ENCODE data around the gene SMCHD1.

SMCHD1 gene

DNA sequence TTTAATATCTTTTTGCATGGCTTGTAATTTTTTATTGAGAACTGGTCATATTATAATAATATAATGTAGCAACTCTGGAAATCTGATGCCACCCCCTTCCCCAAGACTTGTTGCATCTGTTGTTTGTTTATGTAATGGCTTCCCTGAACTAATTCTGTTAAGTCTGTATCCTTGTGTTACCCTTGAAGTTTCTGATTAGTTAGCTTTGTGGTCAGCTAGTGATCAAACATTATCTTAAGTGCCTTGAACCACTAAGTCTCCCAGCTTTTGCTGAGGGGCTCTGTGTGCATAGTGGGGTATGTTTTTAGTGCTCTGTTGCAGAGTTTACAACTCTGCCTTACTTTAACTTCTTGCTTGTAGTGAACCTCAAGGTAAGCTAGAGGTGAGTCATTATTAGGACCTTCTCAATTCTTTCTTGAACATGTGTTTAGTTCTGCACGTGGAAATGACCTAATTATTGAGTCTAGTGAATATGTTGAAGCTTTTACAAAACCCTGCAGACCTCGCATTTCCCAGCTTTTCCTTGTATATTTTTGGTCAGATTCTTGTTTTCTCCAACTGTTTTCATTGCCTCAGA is 24.8 kb downstream of the SMCHD1 start:
- H3K4me3 ChIP-seq (ENCODE audit: low read depth in 1 of 2, low read length in 2 of 2) = no peak overlapping the region
- no peaks in the 10 kb centered on the region for H3K4me1 ChIP-seq (ENCODE audit: insufficient read depth, low read length)
- H3K79me2 ChIP-seq (ENCODE audit: insufficient read depth, low read length) = peaks cover 95% of the 10 kb centered on the region
- no peak for DNase-seq
- peaks cover 85% of the 10 kb centered on the region for H3K36me3 ChIP-seq (ENCODE audit: insufficient read depth, low read length)
- peak overlapping the region; percentile 11; the same call in 1 of the 2 replicates for H3K27ac ChIP-seq (ENCODE audit: low read length)
- TF ChIP-seq, protein P1, sequence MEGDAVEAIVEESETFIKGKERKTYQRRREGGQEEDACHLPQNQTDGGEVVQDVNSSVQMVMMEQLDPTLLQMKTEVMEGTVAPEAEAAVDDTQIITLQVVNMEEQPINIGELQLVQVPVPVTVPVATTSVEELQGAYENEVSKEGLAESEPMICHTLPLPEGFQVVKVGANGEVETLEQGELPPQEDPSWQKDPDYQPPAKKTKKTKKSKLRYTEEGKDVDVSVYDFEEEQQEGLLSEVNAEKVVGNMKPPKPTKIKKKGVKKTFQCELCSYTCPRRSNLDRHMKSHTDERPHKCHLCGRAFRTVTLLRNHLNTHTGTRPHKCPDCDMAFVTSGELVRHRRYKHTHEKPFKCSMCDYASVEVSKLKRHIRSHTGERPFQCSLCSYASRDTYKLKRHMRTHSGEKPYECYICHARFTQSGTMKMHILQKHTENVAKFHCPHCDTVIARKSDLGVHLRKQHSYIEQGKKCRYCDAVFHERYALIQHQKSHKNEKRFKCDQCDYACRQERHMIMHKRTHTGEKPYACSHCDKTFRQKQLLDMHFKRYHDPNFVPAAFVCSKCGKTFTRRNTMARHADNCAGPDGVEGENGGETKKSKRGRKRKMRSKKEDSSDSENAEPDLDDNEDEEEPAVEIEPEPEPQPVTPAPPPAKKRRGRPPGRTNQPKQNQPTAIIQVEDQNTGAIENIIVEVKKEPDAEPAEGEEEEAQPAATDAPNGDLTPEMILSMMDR (IDR thresholded peaks at IDR 0.05; ENCODE audit: borderline replicate concordance, extremely low read depth, low read length, poor library complexity, severe bottlenecking) = no peak
- no peak for TF ChIP-seq EZH2 (IDR thresholded peaks at IDR 0.05; ENCODE audit: borderline replicate concordance, low read depth, low read length, severe bottlenecking)
- no peaks in the 10 kb centered on the region for H3K27me3 ChIP-seq (ENCODE audit: insufficient read depth, low read length, poor library complexity)
- ATAC-seq (ENCODE audit: insufficient read depth, low read depth) = no peak
- no peak overlapping the region for H3K4me2 ChIP-seq (ENCODE audit: insufficient read depth, low read length)
- no peak overlapping the region for H2AFZ ChIP-seq (ENCODE audit: low read depth, low read length)
- H3K9ac ChIP-seq (ENCODE audit: low read depth, low read length) = no peak overlapping the region
- H3K9me3 ChIP-seq (ENCODE audit: insufficient read depth, low read length, severe bottlenecking) = no peaks in the 10 kb centered on the region
- peaks cover 14% of the 10 kb centered on the region; the same call in 1 of the 2 replicates for H4K20me1 ChIP-seq (ENCODE audit: insufficient read depth, low read length)

DNA sequence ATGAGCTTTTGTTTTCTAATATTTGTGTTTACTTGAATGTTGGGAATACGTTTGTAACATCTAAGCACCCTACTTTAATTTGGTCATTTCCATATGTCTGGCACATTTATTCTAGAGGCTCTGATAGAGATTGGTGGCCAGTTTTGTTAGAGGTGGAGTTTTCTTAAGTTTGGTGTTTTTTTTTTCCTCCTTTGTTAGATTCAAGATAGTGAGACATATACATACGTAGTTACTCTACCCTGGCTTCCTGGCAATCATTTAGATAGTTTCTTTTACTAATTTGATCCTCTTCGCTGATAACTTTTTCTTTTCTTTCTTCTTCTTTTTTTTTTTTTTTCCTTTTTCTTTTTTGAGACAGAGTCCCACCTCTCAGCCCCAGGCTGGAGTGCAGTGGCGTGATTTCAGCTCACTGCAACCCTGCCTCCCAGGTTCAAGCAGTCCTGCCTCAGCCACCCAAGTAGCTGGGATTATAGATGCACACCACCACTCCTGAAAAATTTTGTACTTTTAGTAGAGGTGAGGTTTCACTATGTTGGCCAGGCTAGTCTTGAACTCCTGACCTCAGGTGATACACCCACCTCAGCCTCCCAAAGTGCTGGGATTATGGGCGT is 26.6 kb downstream of the SMCHD1 start:
- TF ChIP-seq, protein P1 (IDR thresholded peaks at IDR 0.05; ENCODE audit: borderline replicate concordance, extremely low read depth, low read length, poor library complexity, severe bottlenecking) = no peak
- no peak for TF ChIP-seq EZH2 (IDR thresholded peaks at IDR 0.05; ENCODE audit: borderline replicate concordance, low read depth, low read length, severe bottlenecking)
- H3K4me3 ChIP-seq (ENCODE audit: low read depth in 1 of 2, low read length in 2 of 2) = no peak overlapping the region
- H3K27ac ChIP-seq (ENCODE audit: low read length) = no peak overlapping the region
- H3K36me3 ChIP-seq (ENCODE audit: insufficient read depth, low read length) = peaks cover 85% of the 10 kb centered on the region
- H3K27me3 ChIP-seq (ENCODE audit: insufficient read depth, low read length, poor library complexity) = no peaks in the 10 kb centered on the region
- ATAC-seq (ENCODE audit: insufficient read depth, low read depth) = no peak
- H3K4me1 ChIP-seq (ENCODE audit: insufficient read depth, low read length) = no peaks in the 10 kb centered on the region
- no peaks in the 10 kb centered on the region for H3K9me3 ChIP-seq (ENCODE audit: insufficient read depth, low read length, severe bottlenecking)
- DNase-seq = no peak
- peaks cover 95% of the 10 kb centered on the region for H3K79me2 ChIP-seq (ENCODE audit: insufficient read depth, low read length)
- no peak overlapping the region for H3K9ac ChIP-seq (ENCODE audit: low read depth, low read length)
- H3K4me2 ChIP-seq (ENCODE audit: insufficient read depth, low read length) = no peak overlapping the region
- peaks cover 10% of the 10 kb centered on the region; the same call in 1 of the 2 replicates for H4K20me1 ChIP-seq (ENCODE audit: insufficient read depth, low read length)
- H2AFZ ChIP-seq (ENCODE audit: low read depth, low read length) = no peak overlapping the region

DNA sequence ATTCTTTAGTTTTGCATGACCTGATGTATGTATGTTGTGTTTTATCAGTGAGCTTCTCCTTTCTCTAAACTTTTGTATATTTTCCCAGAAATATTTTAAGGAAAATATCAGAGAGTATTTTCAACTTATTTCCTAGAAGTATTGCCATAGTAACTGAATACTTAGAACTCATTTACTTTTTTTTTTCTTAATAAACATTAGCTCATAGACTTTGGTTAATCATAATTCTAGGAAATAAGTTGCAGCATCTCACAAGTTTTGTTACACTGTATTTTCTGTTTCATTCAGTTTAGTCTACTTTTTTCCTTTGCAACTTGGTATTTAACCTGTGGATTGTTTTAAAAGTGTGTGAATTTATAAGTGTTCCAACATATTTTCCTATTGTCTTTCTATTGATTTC is 27.5 kb downstream of the SMCHD1 start:
- ATAC-seq (ENCODE audit: insufficient read depth, low read depth) (no peak), DNase-seq (no peak)
- Histone ChIP-seq H3K4me1 (ENCODE audit: insufficient read depth, low read length) (no peaks in the 10 kb centered on the region), H3K79me2 (ENCODE audit: insufficient read depth, low read length) (peaks cover 95% of the 10 kb centered on the region), H4K20me1 (ENCODE audit: insufficient read depth, low read length) (peaks cover 13% of the 10 kb centered on the region; the same call in 1 of the 2 replicates), H3K4me2 (ENCODE audit: insufficient read depth, low read length) (no peak overlapping the region), H3K9me3 (ENCODE audit: insufficient read depth, low read length, severe bottlenecking) (no peaks in the 10 kb centered on the region), H2AFZ (ENCODE audit: low read depth, low read length) (no peak overlapping the region), H3K27ac (ENCODE audit: low read length) (no peak overlapping the region), H3K4me3 (ENCODE audit: low read depth in 1 of 2, low read length in 2 of 2) (no peak overlapping the region), H3K27me3 (ENCODE audit: insufficient read depth, low read length, poor library complexity) (no peaks in the 10 kb centered on the region), H3K36me3 (ENCODE audit: insufficient read depth, low read length) (peaks cover 85% of the 10 kb centered on the region), H3K9ac (ENCODE audit: low read depth, low read length) (no peak overlapping the region)
- no peak for TF ChIP-seq EZH2 (IDR thresholded peaks at IDR 0.05; ENCODE audit: borderline replicate concordance, low read depth, low read length, severe bottlenecking)
- TF ChIP-seq, protein P1 (IDR thresholded peaks at IDR 0.05; ENCODE audit: borderline replicate concordance, extremely low read depth, low read length, poor library complexity, severe bottlenecking) = no peak

Data from DND-41 (cell line).